Endothelial cell of umbilical vein (primary cell): ENCODE results near the gene ARFGAP3. TPM values are rescaled to one million over a fixed set of nuclear protein-coding genes. Genes with fewer than 3 reads are reported as not detected.

Source experiments
- BruUV-seq: library from RNA; stranded (reverse); fragments of 400-500 nt; replicated peaks from 2 replicates; lab custom pipeline; 2021; lab: Mats Ljungman, UMichigan
- CTCF ChIA-PET: fragments of 300-600, 350-600 bp; sonication (Branson Sonifier 250); formaldehyde crosslinking; loops from one replicate; lab custom pipeline; 2021; ENCODE audit warnings: antibody characterized with exemption, inconsistent platforms; lab: Charles Lee
- POLR2A ChIA-PET: fragments of 300-600, 350-600 bp; sonication (Branson Sonifier 250); formaldehyde crosslinking; loops from one replicate; lab custom pipeline; 2021; ENCODE audit warnings: antibody characterized with exemption, inconsistent platforms; lab: Charles Lee
- DNase-seq: peaks from one replicate; pipeline ENCODE4 v3.0.0-alpha.2; 2011; ENCODE audit warnings: low read depth, low spot score
- FAIRE-seq: peaks from 2 replicates; lab custom pipeline; 2011; peaks lifted over from hg19 to GRCh38; lab: Jason Lieb, UNC
- H2AFZ ChIP-seq: 2 replicates; pipeline ENCODE4 v1.6.0; 2012; ENCODE audit warnings: low read depth, low read length, control low read depth, inconsistent platforms
- H3K27ac ChIP-seq: 2 replicates; pipeline ENCODE4 v1.5.1; 2011; ENCODE audit warnings: low read depth, mild to moderate bottlenecking, control low read depth, low read length, moderate library complexity; ENCODE audit not compliant: insufficient read depth
- H3K27me3 ChIP-seq, 2 experiments: 2 replicates each; pipeline versions ENCODE4 v1.6.0 to v1.6.1; 2011; ENCODE audit warnings: low read length in 2 of 2, mixed read lengths in 1 of 2; ENCODE audit not compliant: control insufficient read depth in 2 of 2, insufficient read depth in 2 of 2
- H3K36me3 ChIP-seq, 2 experiments: 2 replicates in 1 of 2; 3 replicates in 1 of 2; pipeline ENCODE4 v1.5.1; 2011; ENCODE audit warnings: low read length in 2 of 2, mild to moderate bottlenecking in 1 of 2, moderate library complexity in 1 of 2; ENCODE audit not compliant: control insufficient read depth in 2 of 2, insufficient read depth in 2 of 2; ENCODE audit errors: extremely low read depth in 1 of 2
- H3K4me1 ChIP-seq: 3 replicates; pipeline ENCODE4 v1.5.1; 2011; ENCODE audit warnings: mild to moderate bottlenecking, low read length; ENCODE audit not compliant: control insufficient read depth, insufficient read depth; ENCODE audit errors: extremely low read depth
- H3K4me2 ChIP-seq: 2 replicates; pipeline ENCODE4 v1.6.1; 2011; ENCODE audit warnings: low read length, control low read depth, mixed read lengths; ENCODE audit not compliant: insufficient read depth
- H3K4me3 ChIP-seq, 3 experiments: fragments of 200-600 bp in 1 of 3; sonication (generic), shearing (Covaris generic) in 1 of 3; replicated peaks in 1 of 3; 2 replicates each; pipeline ENCODE4 v1.5.1; 2011 to 2016; ENCODE audit warnings: control low read depth in 3 of 3, low read length in 3 of 3, mild to moderate bottlenecking in 2 of 3, inconsistent platforms in 1 of 3, low read depth in 1 of 3, moderate library complexity in 1 of 3; ENCODE audit not compliant: insufficient read depth in 1 of 3
- H3K79me2 ChIP-seq: 2 replicates; pipeline ENCODE4 v1.6.0; 2012; ENCODE audit warnings: low read length, inconsistent platforms; ENCODE audit not compliant: control insufficient read depth, insufficient read depth
- H3K9ac ChIP-seq: replicated peaks from 2 replicates; pipeline ENCODE3; 2011; ENCODE audit warnings: low read length, control low read depth; ENCODE audit not compliant: insufficient read depth; ENCODE audit errors: extremely low read depth
- H3K9me1 ChIP-seq: replicated peaks from 3 replicates; pipeline ENCODE4 v1.6.0; 2011; ENCODE audit warnings: mild to moderate bottlenecking, low read length; ENCODE audit not compliant: control insufficient read depth, insufficient read depth; ENCODE audit errors: extremely low read depth
- H3K9me3 ChIP-seq: replicated peaks from 2 replicates; pipeline ENCODE4 v1.5.1; 2012; ENCODE audit warnings: low read length, inconsistent platforms; ENCODE audit not compliant: control insufficient read depth, insufficient read depth
- H4K20me1 ChIP-seq: replicated peaks from 2 replicates; pipeline ENCODE3; 2011; ENCODE audit warnings: mild to moderate bottlenecking, low read length; ENCODE audit not compliant: control insufficient read depth, insufficient read depth; ENCODE audit errors: extremely low read depth
- CTCF ChIP-seq, 2 donors: IDR thresholded peaks; 1 replicate in 1 of 2; 2 replicates in 1 of 2; pipeline ENCODE4 v1.5.1; 2011; ENCODE audit warnings: low read length in 2 of 2, mild to moderate bottlenecking in 2 of 2, moderate library complexity in 2 of 2, control low read depth in 1 of 2, inconsistent platforms in 1 of 2, low read depth in 1 of 2; ENCODE audit not compliant: insufficient read depth in 1 of 2; ENCODE audit errors: extremely low read depth in 1 of 2
- EZH2 ChIP-seq: IDR thresholded peaks from 2 replicates; pipeline ENCODE4 v1.6.1; 2012; ENCODE audit warnings: borderline replicate concordance, low read depth, mild to moderate bottlenecking, moderate library complexity, low read length, inconsistent platforms; ENCODE audit not compliant: severe bottlenecking
- FOS ChIP-seq: IDR thresholded peaks from 2 replicates; pipeline ENCODE4 v1.6.1; 2011; ENCODE audit warnings: mild to moderate bottlenecking, low read length, moderate library complexity, borderline replicate concordance; ENCODE audit not compliant: insufficient read depth
- GATA2 ChIP-seq: IDR thresholded peaks from 2 replicates; pipeline ENCODE4 v1.7.0; 2011; ENCODE audit warnings: low read depth, mild to moderate bottlenecking, moderate library complexity, mixed read lengths, low read length; ENCODE audit not compliant: insufficient read length, insufficient read depth
- JUN ChIP-seq: IDR thresholded peaks from 2 replicates; pipeline ENCODE4 v1.6.1; 2011; ENCODE audit warnings: borderline replicate concordance, low read depth; ENCODE audit not compliant: insufficient read length, insufficient read depth
- MAX ChIP-seq: IDR thresholded peaks from 2 replicates; pipeline ENCODE4 v1.6.1; 2011; ENCODE audit not compliant: insufficient read depth, insufficient read length
- MYC ChIP-seq: IDR thresholded peaks from one replicate; pipeline ENCODE4 v1.6.1; 2011; ENCODE audit warnings: mild to moderate bottlenecking, low read depth, low read length
- POLR2A ChIP-seq: IDR thresholded peaks from 2 replicates; pipeline ENCODE4 v1.6.1; 2012; ENCODE audit warnings: low read depth, mild to moderate bottlenecking, control low read depth, low read length
- POLR2AphosphoS5 ChIP-seq: IDR thresholded peaks from 2 replicates; pipeline ENCODE4 v1.6.1; 2012; ENCODE audit warnings: low read depth, mild to moderate bottlenecking, control low read depth, low read length, moderate library complexity; ENCODE audit not compliant: insufficient read depth
- dilution Hi-C: fragments of 300-500 bp; cut with MboI; formaldehyde crosslinking; loops from one replicate; pipeline ENCODE4 v1.15.0; 2019; ENCODE audit warnings: low sequenced_read_pairs; ENCODE audit not compliant: extremely low pct_ligation_motif_present
- intact Hi-C: fragments of 100-400 bp; cut with micrococcal nuclease; formaldehyde crosslinking; loops from one replicate; pipeline ENCODE4 v1.10.0; 2022
- polyA plus RNA-seq, 4 experiments: library from polyadenylated mRNA; depleted of rRNA in 3 of 4; stranded (reverse) in 3 of 4; unstranded in 1 of 4; fragments of >200 nt; gene quantifications; 2 replicates each; pipeline versions ENCODE4 v1.2.1 to v1.2.3, GENCODE V29; 2011 to 2012; ENCODE audit warnings: missing spikeins in 1 of 4
- total RNA-seq: library from RNA; stranded (reverse); gene quantifications from 2 replicates; pipeline ENCODE4 v1.2.3, GENCODE V29; 2021

The ARFGAP3 gene
- total and polyA plus RNA-seq, 2 donors (not counting 3 experiments of a cell fraction or from before 2014, with no cell fraction given): 29.1 to 33.4 TPM

DNA sequence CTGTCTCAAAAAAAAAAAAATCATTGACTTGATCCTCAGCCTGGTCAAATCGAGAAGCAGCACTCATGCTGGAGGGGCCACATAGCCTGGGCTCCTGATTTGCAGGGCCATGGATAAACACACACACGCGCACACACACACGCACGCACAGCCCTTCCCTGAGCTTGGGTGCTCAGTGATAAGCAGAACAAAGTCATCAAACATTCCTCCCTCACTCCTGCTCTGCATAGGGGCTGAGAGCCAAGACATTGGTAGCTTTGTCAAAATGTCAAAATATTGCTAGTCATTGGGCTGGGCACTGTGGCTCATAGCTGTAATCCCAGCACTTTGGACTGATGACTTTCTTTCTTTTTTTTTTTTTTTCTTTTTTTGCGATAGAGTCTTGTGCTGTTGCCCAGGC lies 102.4 kb downstream of the ARFGAP3 start:
- Histone ChIP-seq H3K9me1 (no peaks in the 10 kb centered on the region), H3K4me2 (no peak overlapping the region), H2AFZ (no peak overlapping the region), H3K4me1 (peaks cover 4% of the 10 kb centered on the region), H3K9me3 (no peaks in the 10 kb centered on the region), H4K20me1 (no peaks in the 10 kb centered on the region), H3K4me3 (no peak overlapping the region), H3K27ac (no peak overlapping the region), H3K9ac (no peak overlapping the region), H3K79me2 (no peaks in the 10 kb centered on the region), H3K36me3 (no peaks in the 10 kb centered on the region), H3K27me3 (no peaks in the 10 kb centered on the region)
- ChIA-PET CTCF (no interaction called here), POLR2A (no interaction called here)
- no peak for TF ChIP-seq CTCF (IDR thresholded peaks at IDR 0.05; ENCODE audit: extremely low read depth in 1 of 2, insufficient read depth in 1 of 2, low read depth in 1 of 2, low read length in 2 of 2)
- TF ChIP-seq MAX: no peak
- no peak for TF ChIP-seq MYC
- no peak for TF ChIP-seq GATA2
- TF ChIP-seq EZH2: no peak
- TF ChIP-seq FOS: no peak
- no peak for TF ChIP-seq POLR2A
- no peak for TF ChIP-seq POLR2AphosphoS5
- TF ChIP-seq JUN: no peak
- dilution Hi-C loops: no loop called here
- FAIRE-seq (peak; percentile 56), DNase-seq (no peak)
- BruUV-seq: no TSS peak
- intact Hi-C loops: loop anchor here (1.0 kb wide), 1 partner anchor 26 kb away; no protein-coding TSS in a partner anchor
